ENCODE results near the gene OSTC. TPM values are rescaled to one million over a fixed set of nuclear protein-coding genes. Genes with fewer than 3 reads are reported as not detected.
A peak's percentile ranks its signal among the peaks of the same experiment; 100 is the strongest.

OSTC gene
- total RNA-seq, result 92.7 and 119 TPM in 2 replicates

- DNase-seq (ENCODE audit: low read depth), result peak; percentile 93
- peak within 1 kb of the TSS; percentile 74 for H3K4me3 ChIP-seq (ENCODE audit: low read depth, low read length)
- TF ChIP-seq CTCF (conservative IDR thresholded peaks at IDR 0.05; ENCODE audit: low read depth, low read length), result peak; percentile 26
These were observed at the start of gene OSTC for GRCh38 chr4:108650212-108651013. Gene OSTC, plus strand, starts transcription at chr4:108650599. Its CDS starts 57 bp downstream, at chr4:108650656.

DNA sequence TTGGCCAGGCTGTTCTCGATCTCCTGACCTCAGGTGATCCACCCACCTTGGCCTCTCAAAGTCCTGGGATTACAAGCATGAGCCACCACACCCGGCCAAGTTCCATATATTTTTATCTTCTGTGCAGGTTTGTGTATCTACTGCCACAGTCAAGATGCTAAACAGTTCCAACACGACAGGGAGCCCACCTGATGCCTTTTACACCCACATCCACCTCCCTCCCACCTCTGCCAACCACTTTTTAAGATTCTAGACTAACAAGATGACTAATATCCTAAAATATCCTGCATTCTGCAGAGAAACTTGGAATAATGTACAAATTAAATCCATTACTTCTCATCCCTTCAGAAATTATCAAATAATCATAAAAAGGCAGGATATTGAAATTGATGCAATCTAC, 49.3 kb upstream of the OSTC start:
- DNase-seq (ENCODE audit: low read depth), result no peak

GRCh38 chr4:108601532-108601931, 48.9 kb upstream of the OSTC start:
- TF ChIP-seq CTCF (conservative IDR thresholded peaks at IDR 0.05; ENCODE audit: low read depth, low read length), result no peak

More for the DNA sequence above, 49.3 kb upstream of the OSTC start:
- TF ChIP-seq CTCF (conservative IDR thresholded peaks at IDR 0.05; ENCODE audit: low read depth, low read length), result no peak
- H3K4me3 ChIP-seq (ENCODE audit: low read depth, low read length), result no peak overlapping the region

GRCh38 chr4:108602163-108602562, 48.2 kb upstream of the OSTC start:
- TF ChIP-seq CTCF (conservative IDR thresholded peaks at IDR 0.05; ENCODE audit: low read depth, low read length), result no peak
- DNase-seq (ENCODE audit: low read depth), result no peak
- no peak overlapping the region for H3K4me3 ChIP-seq (ENCODE audit: low read depth, low read length)

More at GRCh38 chr4:108601532-108601931, 48.9 kb upstream of the OSTC start:
- no peak for DNase-seq (ENCODE audit: low read depth)
- no peak overlapping the region for H3K4me3 ChIP-seq (ENCODE audit: low read depth, low read length)

- TF ChIP-seq CTCF (conservative IDR thresholded peaks at IDR 0.05; ENCODE audit: low read depth, low read length), result no peak
- DNase-seq (ENCODE audit: low read depth), result no peak
- no peak overlapping the region for H3K4me3 ChIP-seq (ENCODE audit: low read depth, low read length)
These were observed 43.2 kb upstream of the OSTC start for GRCh38 chr4:108607079-108607815.

GRCh38 chr4:108611365-108611764, 39.0 kb upstream of the OSTC start:
- H3K4me3 ChIP-seq (ENCODE audit: low read depth, low read length), result no peak overlapping the region
- no peak for DNase-seq (ENCODE audit: low read depth)
- peak; percentile 17 for TF ChIP-seq CTCF (conservative IDR thresholded peaks at IDR 0.05; ENCODE audit: low read depth, low read length)

All from epithelial cell of proximal tubule (primary cell).